IPS-20b (cell line): Measurements from ENCODE around the gene TES.

Experiments used
- H3K27ac ChIP-seq: one replicate; pipeline ENCODE4 v1.5.1; 2013; ENCODE audit warnings: low read length
- H3K27me3 ChIP-seq: 2 replicates; pipeline ENCODE4 v1.6.1; 2013; ENCODE audit warnings: mild to moderate bottlenecking, low read length, inconsistent platforms; ENCODE audit not compliant: insufficient read depth
- H3K36me3 ChIP-seq: 2 replicates; pipeline ENCODE4 v1.6.1; 2013; ENCODE audit warnings: low read depth, mild to moderate bottlenecking, inconsistent platforms, low read length, moderate library complexity; ENCODE audit not compliant: insufficient read depth
- H3K4me1 ChIP-seq: 2 replicates; pipeline ENCODE4 v1.6.1; 2013; ENCODE audit warnings: mild to moderate bottlenecking, control low read depth, inconsistent platforms, low read length, moderate library complexity; ENCODE audit not compliant: insufficient read depth
- H3K4me3 ChIP-seq: 2 replicates; pipeline ENCODE4 v1.5.1; 2013; ENCODE audit warnings: mild to moderate bottlenecking, low read length, inconsistent platforms
- H3K9ac ChIP-seq: 2 replicates; pipeline ENCODE4 v1.6.1; 2013; ENCODE audit warnings: low read depth, mild to moderate bottlenecking, inconsistent platforms, low read length, moderate library complexity
- H3K9me3 ChIP-seq: 2 replicates; pipeline ENCODE4 v1.6.1; 2013; ENCODE audit warnings: mild to moderate bottlenecking, low read depth, low read length, inconsistent platforms; ENCODE audit not compliant: insufficient read depth

TES gene

GRCh38 chr7:116271963-116272886 lies 61.9 kb downstream of the TES start:
- no peak overlapping the region for H3K9ac ChIP-seq
- no peak overlapping the region for H3K4me3 ChIP-seq
- H3K36me3 ChIP-seq: no peaks in the 10 kb centered on the region
- peaks cover 10% of the 10 kb centered on the region for H3K4me1 ChIP-seq
- H3K27ac ChIP-seq: peak overlapping the region; percentile 33
- H3K9me3 ChIP-seq: no peaks in the 10 kb centered on the region
- H3K27me3 ChIP-seq: no peaks in the 10 kb centered on the region

- H3K27me3 ChIP-seq: no peaks in the 10 kb centered on the region
- H3K9me3 ChIP-seq: no peaks in the 10 kb centered on the region
- no peak overlapping the region for H3K27ac ChIP-seq
Observed at GRCh38 chr7:116273283-116273917, 63.1 kb downstream of the TES start.

GRCh38 chr7:116273918-116274301 lies 63.6 kb downstream of the TES start:
- Histone ChIP-seq H3K27ac (no peak overlapping the region), H3K9ac (no peak overlapping the region), H3K27me3 (no peaks in the 10 kb centered on the region), H3K9me3 (no peaks in the 10 kb centered on the region), H3K4me1 (peaks cover 10% of the 10 kb centered on the region), H3K4me3 (no peak overlapping the region), H3K36me3 (no peaks in the 10 kb centered on the region)

More at GRCh38 chr7:116273283-116273917, 63.1 kb downstream of the TES start:
- Histone ChIP-seq H3K4me1 (peaks cover 10% of the 10 kb centered on the region), H3K4me3 (no peak overlapping the region), H3K36me3 (no peaks in the 10 kb centered on the region), H3K9ac (no peak overlapping the region)

GRCh38 chr7:116277070-116277469 lies 66.7 kb downstream of the TES start:
- no peak overlapping the region for H3K27ac ChIP-seq
- H3K9me3 ChIP-seq: no peaks in the 10 kb centered on the region
- H3K27me3 ChIP-seq: no peaks in the 10 kb centered on the region
- H3K9ac ChIP-seq: no peak overlapping the region
- no peak overlapping the region for H3K4me3 ChIP-seq
- peaks cover 4% of the 10 kb centered on the region for H3K4me1 ChIP-seq
- H3K36me3 ChIP-seq: no peaks in the 10 kb centered on the region

GRCh38 chr7:116279217-116279616 lies 68.9 kb downstream of the TES start:
- H3K27me3 ChIP-seq: no peaks in the 10 kb centered on the region
- no peaks in the 10 kb centered on the region for H3K36me3 ChIP-seq
- H3K4me3 ChIP-seq: no peak overlapping the region
- no peak overlapping the region for H3K9ac ChIP-seq
- H3K27ac ChIP-seq: no peak overlapping the region
- H3K9me3 ChIP-seq: no peaks in the 10 kb centered on the region
- H3K4me1 ChIP-seq: no peaks in the 10 kb centered on the region

- no peak overlapping the region for H3K9ac ChIP-seq
- no peak overlapping the region for H3K4me3 ChIP-seq
- H3K27ac ChIP-seq: no peak overlapping the region
- H3K9me3 ChIP-seq: no peaks in the 10 kb centered on the region
- no peaks in the 10 kb centered on the region for H3K36me3 ChIP-seq
- no peaks in the 10 kb centered on the region for H3K27me3 ChIP-seq
- H3K4me1 ChIP-seq: no peaks in the 10 kb centered on the region
Observed at GRCh38 chr7:116280803-116281202, 70.5 kb downstream of the TES start.

GRCh38 chr7:116283595-116284204 lies 73.4 kb downstream of the TES start:
- no peaks in the 10 kb centered on the region for H3K9me3 ChIP-seq
- H3K4me1 ChIP-seq: no peaks in the 10 kb centered on the region
- H3K27ac ChIP-seq: no peak overlapping the region
- H3K36me3 ChIP-seq: no peaks in the 10 kb centered on the region
- H3K27me3 ChIP-seq: no peaks in the 10 kb centered on the region
- H3K4me3 ChIP-seq: no peak overlapping the region
- H3K9ac ChIP-seq: no peak overlapping the region

- no peak overlapping the region for H3K9ac ChIP-seq
- no peaks in the 10 kb centered on the region for H3K9me3 ChIP-seq
- H3K27me3 ChIP-seq: no peaks in the 10 kb centered on the region
- no peak overlapping the region for H3K4me3 ChIP-seq
- H3K36me3 ChIP-seq: no peaks in the 10 kb centered on the region
- no peaks in the 10 kb centered on the region for H3K4me1 ChIP-seq
- no peak overlapping the region for H3K27ac ChIP-seq
Observed at GRCh38 chr7:116284390-116284789, 74.1 kb downstream of the TES start.

GRCh38 chr7:116285252-116285651 lies 74.9 kb downstream of the TES start:
- H3K9ac ChIP-seq: no peak overlapping the region
- no peak overlapping the region for H3K4me3 ChIP-seq
- H3K27me3 ChIP-seq: no peaks in the 10 kb centered on the region
- H3K4me1 ChIP-seq: no peaks in the 10 kb centered on the region
- no peaks in the 10 kb centered on the region for H3K9me3 ChIP-seq
- H3K27ac ChIP-seq: no peak overlapping the region
- H3K36me3 ChIP-seq: no peaks in the 10 kb centered on the region

GRCh38 chr7:116290740-116291139 lies 80.4 kb downstream of the TES start:
- H3K27me3 ChIP-seq: no peaks in the 10 kb centered on the region
- H3K9me3 ChIP-seq: no peaks in the 10 kb centered on the region
- no peak overlapping the region for H3K4me3 ChIP-seq
- no peaks in the 10 kb centered on the region for H3K36me3 ChIP-seq
- H3K27ac ChIP-seq: no peak overlapping the region
- no peak overlapping the region for H3K9ac ChIP-seq
- no peaks in the 10 kb centered on the region for H3K4me1 ChIP-seq

- Histone ChIP-seq H3K27me3 (no peaks in the 10 kb centered on the region), H3K4me1 (no peaks in the 10 kb centered on the region), H3K36me3 (no peaks in the 10 kb centered on the region), H3K9me3 (no peaks in the 10 kb centered on the region), H3K9ac (no peak overlapping the region), H3K27ac (no peak overlapping the region), H3K4me3 (no peak overlapping the region)
Observed at GRCh38 chr7:116291937-116292336, 81.6 kb downstream of the TES start.

GRCh38 chr7:116292381-116292780 lies 82.0 kb downstream of the TES start:
- H3K36me3 ChIP-seq: no peaks in the 10 kb centered on the region

More at GRCh38 chr7:116292381-116292780, 82.0 kb downstream of the TES start:
- H3K27ac ChIP-seq: no peak overlapping the region
- H3K9me3 ChIP-seq: no peaks in the 10 kb centered on the region
- no peaks in the 10 kb centered on the region for H3K27me3 ChIP-seq
- no peak overlapping the region for H3K9ac ChIP-seq
- H3K4me3 ChIP-seq: no peak overlapping the region
- no peaks in the 10 kb centered on the region for H3K4me1 ChIP-seq
